ENCODE data around the gene ALS2. TPM values are rescaled to one million over a fixed set of nuclear protein-coding genes. Genes with fewer than 3 reads are reported as not detected.

ALS2 gene
- total and polyA plus RNA-seq, 2 donors (not counting 1 experiment from before 2014, with no cell fraction given) = 1.4 to 16.7 TPM

- no peak overlapping the region for H3K9ac ChIP-seq (ENCODE audit: low read length)
- Mint-ChIP-seq H3K4me1 (no peaks in the 10 kb centered on the region), H3K27ac (no peak overlapping the region), H3K27me3 (no peaks in the 10 kb centered on the region), H3K4me3 (no peak overlapping the region), H3K9me3 (ENCODE audit: insufficient read depth) (no peaks in the 10 kb centered on the region)
- no peak overlapping the region for H3K4me3 ChIP-seq (ENCODE audit: control extremely low read depth in 1 of 5, extremely low read depth in 1 of 5, insufficient read depth in 1 of 5, low read depth in 2 of 5, low read length in 4 of 5)
- peaks cover 0 to 2% (median 1%) of the 10 kb centered on the region in 3 donors for H3K9me3 ChIP-seq (ENCODE audit: control extremely low read depth in 1 of 3, control insufficient read depth in 2 of 3, insufficient read depth in 1 of 3, low read length in 2 of 3)
- peaks cover 3 to 18% of the 10 kb centered on the region in 2 experiments for H3K36me3 ChIP-seq (replicated peaks in 1 of 2; ENCODE audit: control extremely low read depth in 1 of 2, control insufficient read depth in 1 of 2, extremely low read depth in 1 of 2, insufficient read depth in 2 of 2, low read length in 1 of 2)
- no peaks in the 10 kb centered on the region for H3K27me3 ChIP-seq (replicated peaks in 1 of 4; ENCODE audit: control extremely low read depth in 1 of 4, control insufficient read depth in 3 of 4, insufficient read depth in 4 of 4, low read length in 3 of 4)
- no peak overlapping the region for H2AFZ ChIP-seq (ENCODE audit: insufficient read depth, low read depth, low read length, poor library complexity, severe bottlenecking)
- DNase-seq (no peak), ATAC-seq (ENCODE audit: low read depth) (no peak)
- H4K20me1 ChIP-seq (ENCODE audit: control insufficient read depth, insufficient read depth, low read length, poor library complexity, severe bottlenecking) = no peaks in the 10 kb centered on the region
- no peaks in the 10 kb centered on the region for H3K4me1 ChIP-seq (ENCODE audit: control insufficient read depth in 2 of 2, insufficient read depth in 2 of 2, low read length in 2 of 2)
- CTCF ChIA-PET = no interaction called here
- H3K4me2 ChIP-seq (replicated peaks; ENCODE audit: low read depth, low read length, poor library complexity, severe bottlenecking) = no peak overlapping the region
- WGBS (ENCODE audit: insufficient coverage) = 100% methylated on average over 5 of the region's 6 CpGs
- H3K79me2 ChIP-seq (ENCODE audit: control insufficient read depth, insufficient read depth, low read length) = no peaks in the 10 kb centered on the region
- no peak overlapping the region for H3K27ac ChIP-seq (ENCODE audit: low read length in 2 of 2)
- POLR2A ChIA-PET = no interaction called here
- TF ChIP-seq EZH2 (IDR thresholded peaks at IDR 0.05; ENCODE audit: borderline replicate concordance, insufficient read depth, low read depth, low read length, poor library complexity, severe bottlenecking) = no peak
- no peak for TF ChIP-seq CTCF (IDR thresholded peaks at IDR 0.05)
- intact Hi-C loops (cut with micrococcal nuclease) = no loop called here
Measured at GRCh38 chr2:201715459-201715858, 65.3 kb downstream of the ALS2 start.

GRCh38 chr2:201712726-201713125 is 68.0 kb downstream of the ALS2 start:
- Mint-ChIP-seq H3K9me3 (ENCODE audit: insufficient read depth) (no peaks in the 10 kb centered on the region), H3K27ac (no peak overlapping the region), H3K4me3 (no peak overlapping the region), H3K27me3 (no peaks in the 10 kb centered on the region), H3K4me1 (no peaks in the 10 kb centered on the region)
- Histone ChIP-seq H3K4me1 (ENCODE audit: control insufficient read depth in 2 of 2, insufficient read depth in 2 of 2, low read length in 2 of 2) (no peaks in the 10 kb centered on the region), H3K9me3 (ENCODE audit: control extremely low read depth in 1 of 3, control insufficient read depth in 2 of 3, insufficient read depth in 1 of 3, low read length in 2 of 3) (no peaks in the 10 kb centered on the region), H3K27ac (ENCODE audit: low read length in 2 of 2) (no peak overlapping the region), H3K4me3 (ENCODE audit: control extremely low read depth in 1 of 5, extremely low read depth in 1 of 5, insufficient read depth in 1 of 5, low read depth in 2 of 5, low read length in 4 of 5) (no peak overlapping the region), H3K36me3 (replicated peaks in 1 of 2; ENCODE audit: control extremely low read depth in 1 of 2, control insufficient read depth in 1 of 2, extremely low read depth in 1 of 2, insufficient read depth in 2 of 2, low read length in 1 of 2) (peaks cover 3 to 18% of the 10 kb centered on the region in 2 experiments), H2AFZ (ENCODE audit: insufficient read depth, low read depth, low read length, poor library complexity, severe bottlenecking) (no peak overlapping the region), H3K27me3 (replicated peaks in 1 of 4; ENCODE audit: control extremely low read depth in 1 of 4, control insufficient read depth in 3 of 4, insufficient read depth in 4 of 4, low read length in 3 of 4) (no peaks in the 10 kb centered on the region), H3K9ac (ENCODE audit: low read length) (no peak overlapping the region), H3K79me2 (ENCODE audit: control insufficient read depth, insufficient read depth, low read length) (no peaks in the 10 kb centered on the region), H3K4me2 (replicated peaks; ENCODE audit: low read depth, low read length, poor library complexity, severe bottlenecking) (no peak overlapping the region), H4K20me1 (ENCODE audit: control insufficient read depth, insufficient read depth, low read length, poor library complexity, severe bottlenecking) (no peaks in the 10 kb centered on the region)
- no peak for TF ChIP-seq CTCF (IDR thresholded peaks at IDR 0.05)
- no peak for TF ChIP-seq EZH2 (IDR thresholded peaks at IDR 0.05; ENCODE audit: borderline replicate concordance, insufficient read depth, low read depth, low read length, poor library complexity, severe bottlenecking)
- intact Hi-C loops (cut with micrococcal nuclease) = no loop called here
- ChIA-PET CTCF (no interaction called here), POLR2A (no interaction called here)
- WGBS (ENCODE audit: insufficient coverage) = no CpG with 5 or more reads among the region's 1 CpG
- DNase-seq = no peak
- no peak for ATAC-seq (ENCODE audit: low read depth)

Measured in B cell (primary cell).